Measurements from ENCODE around the gene PPBP.

PPBP gene

DNA sequence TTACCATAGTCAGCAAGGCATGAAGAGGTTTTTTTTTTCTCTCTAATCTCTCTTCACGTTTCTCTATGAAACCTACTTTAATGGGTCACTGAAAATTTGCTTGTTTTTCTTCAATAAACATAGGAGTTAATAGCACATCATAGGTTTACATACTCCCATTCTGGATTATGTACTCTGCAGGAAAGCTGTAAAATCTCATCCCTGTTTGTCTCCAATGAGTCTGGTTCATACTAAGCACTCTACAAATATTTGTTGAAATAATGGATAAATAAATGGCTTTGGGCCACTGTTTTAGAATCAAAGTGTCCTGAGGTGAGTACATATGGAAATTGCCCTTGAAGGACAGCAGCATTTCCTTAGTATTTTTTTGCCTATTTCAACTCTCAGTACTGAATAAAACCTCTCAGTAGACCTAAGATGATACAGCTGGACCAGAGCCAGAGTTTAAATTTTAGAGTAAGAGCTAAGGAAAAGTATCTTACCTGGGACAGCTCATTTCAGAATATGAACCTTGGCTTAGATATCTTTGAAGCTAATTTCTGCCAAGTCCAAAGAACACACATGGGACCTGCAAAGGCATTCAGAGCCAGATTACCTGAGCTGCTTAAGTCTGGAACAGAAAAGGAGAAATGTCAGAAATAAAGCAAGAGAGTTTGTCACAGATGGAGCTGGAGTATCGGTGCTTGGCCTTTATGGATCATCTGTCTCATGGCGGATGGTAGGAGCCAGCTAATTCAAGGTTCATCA, 40.6 kb downstream of the PPBP start:
- DNase-seq, result no peak

DNA sequence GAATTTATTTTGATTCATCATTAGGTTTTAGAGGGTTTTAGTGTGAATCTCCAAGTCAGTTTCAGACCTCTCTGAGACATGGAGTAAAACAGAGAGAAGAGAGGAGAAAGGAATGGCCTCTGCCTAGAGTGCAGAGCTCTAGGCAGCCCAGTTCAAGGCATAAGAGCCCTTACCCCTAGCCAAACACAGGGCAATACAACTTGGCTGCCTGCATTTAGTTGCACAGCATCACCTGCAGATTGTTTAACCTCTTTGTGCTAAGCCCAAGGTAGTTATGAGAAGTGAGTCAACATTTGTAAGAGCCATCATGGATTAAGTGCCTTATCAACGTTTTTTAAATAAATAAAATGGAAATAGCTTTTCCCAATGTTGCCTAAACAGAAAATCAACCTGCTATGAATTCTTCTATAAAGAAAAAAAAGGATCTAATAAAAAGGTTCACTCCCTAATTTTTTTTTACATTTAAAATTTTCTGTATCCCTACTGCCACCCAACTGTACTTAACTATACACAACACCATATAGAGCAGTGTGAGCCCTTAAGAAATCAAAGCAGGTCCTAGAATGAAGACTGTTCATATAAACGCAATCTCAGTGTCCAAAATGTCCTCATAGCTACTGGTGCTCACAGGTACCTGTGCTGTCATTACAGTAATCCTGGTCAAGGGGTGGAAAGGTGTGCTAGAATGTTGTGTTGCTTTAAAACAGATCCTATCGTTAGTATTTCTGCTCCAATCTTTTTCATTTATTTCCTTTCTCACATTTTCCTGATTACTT, 42.1 kb downstream of the PPBP start:
- DNase-seq, result no peak

DNA sequence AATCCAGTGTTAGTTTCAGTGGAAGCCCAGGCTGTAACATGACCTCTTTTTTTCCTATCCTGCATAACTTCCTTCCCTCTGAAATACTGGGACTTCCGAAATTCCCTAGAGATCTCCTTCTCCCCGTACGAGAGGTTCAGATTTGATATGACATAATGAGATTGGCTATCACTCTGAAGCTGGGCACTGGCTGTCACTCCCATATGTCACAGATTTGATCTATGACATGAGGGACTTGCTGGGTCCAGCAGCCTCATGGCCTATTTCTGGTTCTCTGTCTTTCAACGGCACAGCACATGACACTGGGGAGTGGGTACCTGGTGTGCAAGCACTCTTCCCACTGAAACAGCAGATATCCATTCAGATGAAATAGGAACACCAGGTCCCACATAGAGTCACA, 42.9 kb downstream of the PPBP start:
- no peak for DNase-seq

DNA sequence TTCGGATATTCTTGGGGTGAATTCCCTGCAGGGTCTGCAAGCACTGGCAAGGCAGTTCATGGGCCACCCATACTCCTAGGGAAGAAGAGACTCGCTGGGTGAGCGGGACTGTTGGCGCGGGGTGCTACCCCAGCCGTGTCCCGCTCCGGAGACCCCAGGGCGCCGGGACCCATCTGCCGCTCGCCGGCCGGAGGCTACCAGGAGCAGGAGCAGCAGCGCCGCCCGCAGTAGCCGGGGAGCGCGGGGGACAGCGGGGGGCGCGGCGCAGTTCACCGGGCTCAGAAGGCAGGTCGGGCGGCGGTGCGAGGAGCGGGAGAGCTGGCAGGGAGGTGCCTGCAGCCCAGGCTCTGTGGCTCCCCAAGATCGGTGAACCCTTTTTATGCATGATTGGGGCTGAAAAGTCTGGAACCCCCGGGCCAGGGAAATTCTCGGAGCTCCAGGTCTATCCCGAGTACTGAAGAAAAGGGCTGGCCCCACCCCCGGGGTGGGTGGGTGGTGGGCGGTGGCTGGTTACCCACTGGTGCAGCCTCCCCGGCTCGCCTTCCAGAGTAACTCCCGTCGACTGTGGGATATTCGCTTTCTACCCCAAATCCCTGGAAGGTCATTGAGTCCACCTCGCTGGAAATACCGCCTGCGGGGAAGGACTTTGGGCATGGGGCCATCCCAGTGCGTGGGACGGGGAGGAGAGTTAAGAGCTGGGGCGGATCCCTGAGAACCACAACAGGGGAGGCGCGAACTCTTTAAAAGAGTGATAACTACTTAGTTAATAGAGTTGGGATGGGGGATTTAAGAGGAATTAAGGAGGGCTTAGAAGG, 43.7 kb downstream of the PPBP start:
- DNase-seq, result no peak

DNA sequence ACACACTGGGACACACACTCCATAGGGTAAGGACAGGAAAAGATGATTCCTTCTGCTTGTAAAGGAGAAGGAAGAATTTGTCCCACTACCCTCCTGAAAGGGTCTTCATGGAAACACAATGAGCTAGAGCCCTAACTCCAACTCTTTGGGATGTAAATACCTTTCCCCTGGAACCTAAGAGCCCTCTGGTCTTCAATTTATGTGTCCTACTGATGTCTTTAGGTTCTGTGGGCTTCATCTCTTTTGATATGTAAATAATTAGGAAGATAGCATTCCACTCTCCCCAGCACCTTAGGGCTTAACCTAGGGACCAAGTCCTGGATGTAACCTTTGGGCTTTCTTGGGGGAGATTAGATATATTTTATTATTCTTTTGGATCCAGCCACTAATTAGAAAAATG, 44.4 kb downstream of the PPBP start:
- no peak for DNase-seq

DNA sequence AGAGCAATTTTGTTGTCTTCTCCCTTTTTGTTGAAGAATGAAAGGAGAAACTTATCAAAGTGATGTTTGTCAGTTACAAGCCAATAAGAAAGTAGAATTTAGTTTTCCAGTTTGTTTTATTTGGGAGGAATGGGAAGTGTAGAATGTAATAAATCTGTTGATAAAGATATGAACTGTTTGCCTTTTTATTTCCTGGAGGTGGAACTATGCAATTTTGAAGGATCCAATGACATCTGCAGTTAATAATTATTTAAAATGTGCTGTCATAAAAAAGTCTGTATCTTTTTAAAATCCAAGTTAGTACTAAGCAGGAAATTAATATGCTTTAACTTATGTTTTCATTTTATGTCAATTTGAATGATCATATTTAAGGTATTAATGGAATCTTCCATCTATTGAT, 51.0 kb downstream of the PPBP start:
- no peak for DNase-seq

Measured in activated T-cell treated with anti-CD3 and anti-CD28 coated beads for 4 hours (primary cell).